ENCODE data around the gene KCNMA1.

- TF ChIP-seq FOXP4 (CRISPR knock-in tag; IDR thresholded peaks at IDR 0.05; ENCODE audit: borderline replicate concordance) (no peak), JUNB (CRISPR knock-in tag; conservative IDR thresholded peaks at IDR 0.05) (no peak), ZNF551 (CRISPR knock-in tag; IDR thresholded peaks at IDR 0.05) (no peak), CREB1 (IDR thresholded peaks at IDR 0.05) (no peak), CREB1 (CRISPR knock-in tag; IDR thresholded peaks at IDR 0.05) (no peak), CTCF (IDR thresholded peaks at IDR 0.05 in 2 of 3, conservative IDR thresholded peaks at IDR 0.05 in 1 of 3; ENCODE audit: insufficient read depth in 2 of 3, low read depth in 1 of 3, low read length in 3 of 3) (no peak), PTBP1 (IDR thresholded peaks at IDR 0.05; ENCODE audit: low read depth, low read length) (no peak), IRF9 (tag; IDR thresholded peaks at IDR 0.05) (no peak), E4F1 (CRISPR knock-in tag; IDR thresholded peaks at IDR 0.05; ENCODE audit: borderline replicate concordance) (no peak), POLR2A (conservative IDR thresholded peaks at IDR 0.05) (no peak), KAT2B (IDR thresholded peaks at IDR 0.05; ENCODE audit: low read depth, low read length) (no peak), ZKSCAN1 (IDR thresholded peaks at IDR 0.05; ENCODE audit: low read depth, low read length) (no peak)
Measured at GRCh38 chr10:77640167-77640566, 2.6 kb upstream of the KCNMA1 start.
